HG03378 (cell line): Measurements from ENCODE around the gene ERICH6B.

Experiments
- ATAC-seq: cut with Tn5 transposase; IDR thresholded peaks from one replicate; pipeline ENCODE4 v1.9.1; 2021; ENCODE audit warnings: mild to moderate bottlenecking, moderate library complexity; ENCODE audit not compliant: unreplicated experiment

ERICH6B gene

GRCh38 chr13:45508776-45509175 is 106.8 kb downstream of the ERICH6B start:
- ATAC-seq: no peak

- ATAC-seq: no peak
Observed at GRCh38 chr13:45506811-45507210, 108.7 kb downstream of the ERICH6B start.

GRCh38 chr13:45503658-45504057 is 111.9 kb downstream of the ERICH6B start:
- ATAC-seq: no peak

DNA sequence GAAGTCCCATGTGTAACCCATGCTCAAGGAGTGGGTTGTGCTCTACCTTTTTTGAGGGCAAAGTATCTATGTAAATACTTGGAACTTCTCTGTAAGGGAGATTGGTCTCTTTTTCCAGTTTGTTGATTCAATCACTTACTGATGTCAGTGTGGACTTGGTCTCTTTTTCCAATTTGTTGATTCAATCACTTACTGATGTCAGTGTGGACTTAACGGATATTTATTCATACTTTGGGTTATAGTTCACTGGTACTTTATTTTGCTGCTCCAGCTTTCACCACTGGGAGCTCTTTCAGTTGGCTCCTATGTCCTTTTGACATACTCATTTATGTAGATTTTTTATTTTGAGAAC is 114.4 kb downstream of the ERICH6B start:
- ATAC-seq: no peak

DNA sequence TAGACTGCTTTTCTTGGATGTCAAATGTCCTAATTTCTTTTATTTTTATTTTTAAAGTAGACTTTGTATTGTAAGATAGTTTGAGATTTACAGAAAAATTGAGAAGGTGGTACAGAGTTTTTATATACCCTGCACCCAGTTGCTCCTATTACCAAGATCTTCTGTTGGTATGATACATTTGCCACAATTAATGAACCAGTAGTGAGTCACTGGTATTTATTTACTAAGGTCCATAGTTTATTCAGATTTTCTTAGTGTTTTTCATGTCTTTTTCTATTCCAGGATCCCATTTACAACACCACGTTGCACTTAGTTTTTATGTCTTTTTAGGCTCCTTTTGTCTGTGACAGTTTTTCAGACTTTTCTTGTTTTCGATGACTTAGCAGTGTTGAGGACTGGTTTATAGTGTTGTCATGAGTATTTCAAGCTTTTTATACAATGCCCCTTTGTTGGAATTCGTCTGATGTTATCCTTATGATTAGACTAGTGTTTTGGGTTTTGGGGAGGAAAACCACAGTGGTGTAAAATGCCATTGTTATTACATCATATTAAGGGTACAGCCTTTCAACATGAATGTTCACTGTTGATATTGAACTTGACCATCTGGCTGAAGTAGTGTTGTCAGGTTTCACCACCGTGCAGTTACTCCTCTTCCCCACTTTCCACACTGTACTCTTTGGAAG is 114.9 kb downstream of the ERICH6B start:
- no peak for ATAC-seq

GRCh38 chr13:45496942-45497341 is 118.6 kb downstream of the ERICH6B start:
- ATAC-seq: no peak

- no peak for ATAC-seq
Observed at GRCh38 chr13:45492538-45492937, 123.0 kb downstream of the ERICH6B start.
